ENCODE results near the gene PPFIA4. TPM values are rescaled to one million over a fixed set of nuclear protein-coding genes. Genes with fewer than 3 reads are reported as not detected.

PPFIA4 gene
- total RNA-seq, 1 experiment from 2014 or later, result 12.1 TPM

DNA sequence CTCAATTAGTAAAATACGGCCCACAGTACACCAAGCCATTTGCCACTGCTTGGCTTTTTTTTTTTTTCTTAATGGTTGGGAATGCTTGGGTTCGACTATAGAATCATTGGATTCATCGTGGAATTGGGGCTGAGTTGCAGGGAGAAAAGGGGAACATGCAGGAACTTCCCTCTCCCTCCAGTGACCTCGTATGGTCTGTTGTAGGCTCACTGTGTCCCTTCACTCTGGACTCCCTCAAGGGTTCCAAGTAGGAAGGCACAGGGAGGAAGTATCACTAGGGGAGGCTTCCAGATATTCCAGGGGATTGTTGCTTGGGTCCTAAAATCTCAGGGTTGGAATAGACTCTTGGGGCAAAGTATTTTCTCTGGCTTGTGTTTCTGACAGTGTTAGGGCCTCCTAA, 24.5 kb downstream of the PPFIA4 start:
- BruUV-seq (replicated peaks), result no TSS peak
- CTCF ChIA-PET, result no interaction called here

DNA sequence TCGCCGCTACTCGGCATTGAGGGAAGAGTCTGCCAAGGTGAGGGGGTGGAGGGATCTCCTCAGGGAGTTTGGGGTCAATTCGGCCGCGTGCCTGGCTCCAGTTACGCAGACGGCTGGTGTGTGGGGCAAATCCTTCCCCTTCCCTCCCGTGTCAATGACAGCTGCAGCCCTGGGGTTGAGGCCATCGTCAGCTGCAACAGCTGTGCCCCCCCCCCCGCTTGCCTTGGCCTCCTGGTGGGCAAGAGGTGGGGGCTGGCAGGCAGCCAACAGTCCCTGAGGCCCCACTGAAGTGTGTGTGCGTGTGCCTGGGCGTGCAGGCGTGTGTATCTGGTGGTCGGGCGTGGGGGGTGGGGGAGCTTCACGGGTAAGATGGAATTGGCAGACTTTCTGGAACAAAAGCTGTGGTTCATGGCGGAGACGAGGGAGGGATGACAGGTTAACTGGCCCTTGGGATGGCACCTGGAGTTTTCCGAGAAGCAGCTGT, 25.6 kb downstream of the PPFIA4 start:
- Histone ChIP-seq H3K27ac (ENCODE audit: low read length) (no peak overlapping the region), H3K36me3 (ENCODE audit: low read depth, low read length) (no peaks in the 10 kb centered on the region), H3K4me2 (ENCODE audit: low read length) (no peak overlapping the region), H3K9me2 (replicated peaks; ENCODE audit: low read length) (no peaks in the 10 kb centered on the region), H3F3A (ENCODE audit: low read length, unreplicated experiment) (no peaks in the 10 kb centered on the region), H3K79me2 (ENCODE audit: low read length) (no peaks in the 10 kb centered on the region), H2AFZ (ENCODE audit: low read length) (no peak overlapping the region), H3K9ac (ENCODE audit: low read length) (no peak overlapping the region), H3K9me3 (ENCODE audit: low read length) (no peaks in the 10 kb centered on the region), H3K27me3 (ENCODE audit: low read length) (no peaks in the 10 kb centered on the region), H3K4me3 (ENCODE audit: low read length) (no peak overlapping the region), H3K4me1 (ENCODE audit: insufficient read depth, low read length) (peaks cover 6% of the 10 kb centered on the region; the same call in 1 of the 2 replicates), H4K20me1 (ENCODE audit: low read length) (no peaks in the 10 kb centered on the region)
- POLR2A ChIA-PET (ENCODE audit: unreplicated experiment), result no interaction called here
- CTCF ChIA-PET, result no interaction called here
- no peak for TF ChIP-seq CTCF (conservative IDR thresholded peaks at IDR 0.05; ENCODE audit: low read depth, low read length)
- no peak for TF ChIP-seq EZH2 (IDR thresholded peaks at IDR 0.05; ENCODE audit: low read length, unreplicated experiment)
- TF ChIP-seq EZH2phosphoT487 (IDR thresholded peaks at IDR 0.05; ENCODE audit: borderline replicate concordance, low read length), result no peak
- no TSS peak for BruUV-seq (replicated peaks)
- DNase-seq, result no peak
- no peak for ATAC-seq
- intact Hi-C loops (cut with micrococcal nuclease), result no loop called here

More for the DNA sequence above, 24.5 kb downstream of the PPFIA4 start:
- TF ChIP-seq EZH2 (IDR thresholded peaks at IDR 0.05; ENCODE audit: low read length, unreplicated experiment), result no peak
- TF ChIP-seq EZH2phosphoT487 (IDR thresholded peaks at IDR 0.05; ENCODE audit: borderline replicate concordance, low read length), result no peak
- TF ChIP-seq CTCF (conservative IDR thresholded peaks at IDR 0.05; ENCODE audit: low read depth, low read length), result no peak
- Histone ChIP-seq H3F3A (ENCODE audit: low read length, unreplicated experiment) (no peaks in the 10 kb centered on the region), H4K20me1 (ENCODE audit: low read length) (no peaks in the 10 kb centered on the region), H3K4me2 (ENCODE audit: low read length) (no peak overlapping the region), H3K9ac (ENCODE audit: low read length) (no peak overlapping the region), H3K36me3 (ENCODE audit: low read depth, low read length) (no peaks in the 10 kb centered on the region), H3K27me3 (ENCODE audit: low read length) (no peaks in the 10 kb centered on the region), H3K79me2 (ENCODE audit: low read length) (no peaks in the 10 kb centered on the region), H3K4me1 (ENCODE audit: insufficient read depth, low read length) (peaks cover 7% of the 10 kb centered on the region; the same call in 1 of the 2 replicates), H3K9me3 (ENCODE audit: low read length) (no peaks in the 10 kb centered on the region), H2AFZ (ENCODE audit: low read length) (no peak overlapping the region), H3K4me3 (ENCODE audit: low read length) (no peak overlapping the region), H3K9me2 (replicated peaks; ENCODE audit: low read length) (no peaks in the 10 kb centered on the region), H3K27ac (ENCODE audit: low read length) (no peak overlapping the region)
- intact Hi-C loops (cut with micrococcal nuclease), result no loop called here
- no peak for DNase-seq
- no peak for ATAC-seq
- POLR2A ChIA-PET (ENCODE audit: unreplicated experiment), result no interaction called here

GRCh38 chr1:203052601-203053000, 26.3 kb downstream of the PPFIA4 start:
- Histone ChIP-seq H3K9ac (ENCODE audit: low read length) (no peak overlapping the region), H3K9me3 (ENCODE audit: low read length) (no peaks in the 10 kb centered on the region), H4K20me1 (ENCODE audit: low read length) (no peaks in the 10 kb centered on the region), H3F3A (ENCODE audit: low read length, unreplicated experiment) (no peaks in the 10 kb centered on the region), H3K9me2 (replicated peaks; ENCODE audit: low read length) (no peaks in the 10 kb centered on the region), H3K27me3 (ENCODE audit: low read length) (0 out of 2 replicates have a peak, but pooled peaks cover 3% of the 10 kb centered on the region), H2AFZ (ENCODE audit: low read length) (no peak overlapping the region), H3K4me2 (ENCODE audit: low read length) (no peak overlapping the region), H3K4me3 (ENCODE audit: low read length) (no peak overlapping the region), H3K79me2 (ENCODE audit: low read length) (no peaks in the 10 kb centered on the region), H3K36me3 (ENCODE audit: low read depth, low read length) (no peaks in the 10 kb centered on the region), H3K27ac (ENCODE audit: low read length) (no peak overlapping the region), H3K4me1 (ENCODE audit: insufficient read depth, low read length) (no peaks in the 10 kb centered on the region)
- intact Hi-C loops (cut with micrococcal nuclease), result no loop called here
- POLR2A ChIA-PET (ENCODE audit: unreplicated experiment), result no interaction called here
- CTCF ChIA-PET, result no interaction called here
- TF ChIP-seq EZH2 (IDR thresholded peaks at IDR 0.05; ENCODE audit: low read length, unreplicated experiment) (no peak), EZH2phosphoT487 (IDR thresholded peaks at IDR 0.05; ENCODE audit: borderline replicate concordance, low read length) (no peak), CTCF (conservative IDR thresholded peaks at IDR 0.05; ENCODE audit: low read depth, low read length) (no peak)
- DNase-seq (no peak), ATAC-seq (no peak)
- no TSS peak for BruUV-seq (replicated peaks)

Measured in PC-3 (cell line).